COR-L47 (cell line): ENCODE data around the gene ABCC8.

Experiments used
- DNase-seq: peaks from one replicate; lab custom pipeline; 2025; lab: John Stamatoyannopoulos, UW

ABCC8 gene

GRCh38 chr11:17505146-17505545, 28.5 kb upstream of the ABCC8 start:
- no peak for DNase-seq

- DNase-seq: peak; percentile 83
Observed at GRCh38 chr11:17504330-17505107, 27.9 kb upstream of the ABCC8 start.

- no peak for DNase-seq
Observed at GRCh38 chr11:17502630-17503029, 26.0 kb upstream of the ABCC8 start.

- no peak for DNase-seq
Observed at GRCh38 chr11:17500673-17501072, 24.0 kb upstream of the ABCC8 start.

GRCh38 chr11:17498475-17498874, 21.8 kb upstream of the ABCC8 start:
- DNase-seq: peak; percentile 51

- peak; percentile 68 for DNase-seq
Observed at GRCh38 chr11:17498058-17498457, 21.4 kb upstream of the ABCC8 start.

GRCh38 chr11:17496406-17496805, 19.8 kb upstream of the ABCC8 start:
- no peak for DNase-seq

- DNase-seq: no peak
Observed at GRCh38 chr11:17494019-17494418, 17.4 kb upstream of the ABCC8 start.

- no peak for DNase-seq
Observed at GRCh38 chr11:17490938-17491337, 14.3 kb upstream of the ABCC8 start.

GRCh38 chr11:17490232-17490631, 13.6 kb upstream of the ABCC8 start:
- DNase-seq: no peak

GRCh38 chr11:17489751-17490150, 13.1 kb upstream of the ABCC8 start:
- DNase-seq: no peak

GRCh38 chr11:17488563-17488962, 11.9 kb upstream of the ABCC8 start:
- no peak for DNase-seq

- DNase-seq: no peak
Observed at GRCh38 chr11:17486646-17487045, 10.0 kb upstream of the ABCC8 start.

- DNase-seq: no peak
Observed at GRCh38 chr11:17483505-17483904, 6.9 kb upstream of the ABCC8 start.

GRCh38 chr11:17481905-17482304, 5.3 kb upstream of the ABCC8 start:
- no peak for DNase-seq

GRCh38 chr11:17479284-17480214, 2.9 kb upstream of the ABCC8 start:
- peak; percentile 54 for DNase-seq

- no peak for DNase-seq
Observed at GRCh38 chr11:17478070-17478469, 1.4 kb upstream of the ABCC8 start.

- no peak for DNase-seq
Observed at GRCh38 chr11:17477361-17477760, 716 bp upstream of the ABCC8 start.

GRCh38 chr11:17477084-17477333, 364 bp upstream of the ABCC8 start:
- DNase-seq: no peak

GRCh38 chr11:17475666-17476316, 854 bp downstream of the ABCC8 start:
- no peak for DNase-seq

- peak; percentile 48 for DNase-seq
Observed at GRCh38 chr11:17473071-17473744, 3.4 kb downstream of the ABCC8 start.

- DNase-seq: no peak
Observed at GRCh38 chr11:17472467-17472866, 4.2 kb downstream of the ABCC8 start.
